ENCODE results near the gene TMEM80.
"Not testable (repeated sequence)": the region's sequence is repeated elsewhere in the genome, so short reads cannot be mapped to it uniquely, and the experiment has no call there.

GRCh38 chr11:654444-654843 is 41.2 kb upstream of the TMEM80 start:
- not testable (repeated sequence) for TF ChIP-seq CTCF (IDR thresholded peaks at IDR 0.05 in 8 of 11, conservative IDR thresholded peaks at IDR 0.05 in 3 of 11); POLR2A (IDR thresholded peaks at IDR 0.05)
